ENCODE measurements around the gene ATP13A1. TPM values are rescaled to one million over a fixed set of nuclear protein-coding genes. Genes with fewer than 3 reads are reported as not detected.

The ATP13A1 gene
- total and polyA plus RNA-seq, 2 of the 8 experiments (the other 6 are each of a cell fraction or from before 2014, with no cell fraction given) = 33.0 to 64.2 TPM

DNA sequence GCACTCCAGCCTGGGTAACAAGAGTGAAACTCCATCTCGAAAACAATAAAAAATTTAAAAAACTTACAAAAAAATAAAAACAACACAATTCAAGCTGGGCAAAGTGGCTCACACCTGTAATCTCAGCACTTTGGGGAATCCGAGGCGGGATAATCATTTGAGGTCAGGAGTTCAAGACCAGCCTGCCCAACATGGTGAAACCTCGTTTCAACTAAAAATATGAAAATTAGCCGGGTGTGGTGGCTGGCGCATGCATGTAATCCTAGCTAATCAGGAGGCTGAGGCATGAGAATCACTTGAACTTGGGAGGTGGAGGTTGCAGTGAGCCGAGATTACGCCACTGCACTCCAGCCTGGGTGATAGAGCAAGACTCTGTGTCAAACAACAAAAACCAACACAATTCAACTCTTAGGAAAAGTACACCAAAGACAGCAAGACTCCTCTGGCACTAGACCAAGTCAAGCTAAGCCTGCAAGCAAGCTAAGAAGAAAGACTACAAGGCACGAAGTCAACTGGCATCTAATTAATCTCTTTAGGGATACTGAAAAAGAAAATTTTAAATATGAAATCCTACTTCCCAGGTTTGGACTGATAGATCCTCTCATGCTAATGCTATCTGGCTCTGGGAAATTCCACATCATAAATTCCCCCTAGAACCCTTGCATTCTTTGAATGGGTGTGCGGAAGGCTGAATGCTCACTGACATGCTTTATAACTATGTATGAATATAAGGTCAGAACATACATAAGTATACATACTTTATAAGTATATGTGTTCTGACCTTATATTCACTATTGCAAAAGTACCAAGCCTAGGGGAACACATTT is 52.9 kb downstream of the ATP13A1 start:
- H3K23ac ChIP-seq (ENCODE audit: insufficient read length) = no peak overlapping the region
- H3K36me3 ChIP-seq (ENCODE audit: control insufficient read depth in 2 of 4, insufficient read depth in 4 of 4, low read length in 3 of 4) = no peaks in the 10 kb centered on the region
- H2BK15ac ChIP-seq (ENCODE audit: low read length) = no peak overlapping the region
- H2AK5ac ChIP-seq (ENCODE audit: low read depth, low read length) = no peak overlapping the region
- H3K4me3 ChIP-seq (ENCODE audit: extremely low read depth in 1 of 4, insufficient read depth in 2 of 4, low read depth in 3 of 4, low read length in 4 of 4) = no peak overlapping the region
- no peaks in the 10 kb centered on the region for H3K9me3 ChIP-seq (ENCODE audit: insufficient read depth in 2 of 2, low read depth in 1 of 2, low read length in 1 of 2)
- TF ChIP-seq ATF2 (IDR thresholded peaks at IDR 0.05; ENCODE audit: low read length) (no peak), HDAC2 (IDR thresholded peaks at IDR 0.05; ENCODE audit: borderline replicate concordance in 1 of 2, low read depth in 2 of 2, low read length in 2 of 2) (no peak), TAF1 (IDR thresholded peaks at IDR 0.05; ENCODE audit: low read depth, low read length) (no peak), POU5F1 (IDR thresholded peaks at IDR 0.05; ENCODE audit: low read depth, low read length) (no peak), CHD1 (IDR thresholded peaks at IDR 0.05; ENCODE audit: low read depth, low read length) (no peak), GTF2F1 (IDR thresholded peaks at IDR 0.05; ENCODE audit: borderline replicate concordance, low read depth, low read length) (no peak), CTBP2 (IDR thresholded peaks at IDR 0.05; ENCODE audit: borderline replicate concordance, insufficient read depth, insufficient read length, low read length) (no peak), KDM5A (IDR thresholded peaks at IDR 0.05; ENCODE audit: low read length) (no peak)
- H3K27ac ChIP-seq (ENCODE audit: low read depth, low read length) = no peak overlapping the region
- H3K4me2 ChIP-seq (ENCODE audit: insufficient read depth in 1 of 2, low read depth in 2 of 2, low read length in 2 of 2) = no peak overlapping the region
- no peaks in the 10 kb centered on the region for H3K79me1 ChIP-seq (ENCODE audit: low read depth, low read length)
- H3K79me2 ChIP-seq (ENCODE audit: control insufficient read depth in 1 of 2, insufficient read depth in 2 of 2, low read length in 2 of 2) = no peaks in the 10 kb centered on the region
- H3K9ac ChIP-seq (replicated peaks in 1 of 4; ENCODE audit: extremely low read depth in 1 of 4, low read depth in 3 of 4, low read length in 3 of 4) = no peak overlapping the region
- H3K18ac ChIP-seq (ENCODE audit: extremely low read depth, low read length) = no peak overlapping the region
- no peak overlapping the region for H2BK5ac ChIP-seq (ENCODE audit: low read depth, low read length)
- no peak overlapping the region for H2BK120ac ChIP-seq (replicated peaks; ENCODE audit: low read depth, low read length)
- H2BK20ac ChIP-seq (ENCODE audit: low read length) = no peak overlapping the region
- CTCF ChIA-PET (ENCODE audit: partially characterized antibody) = interaction anchor here (0.9 to 1.4 kb wide), 2 partner anchors 33 to 56 kb away, joined by 3 to 5 read pairs; partner anchors contain the start of gene GMIP
- FAIRE-seq (no peak), DNase-seq (ENCODE audit: low read depth in 1 of 2, low spot score in 2 of 2) (no peak)
- H3K56ac ChIP-seq (replicated peaks; ENCODE audit: insufficient read length, low read depth, low read length) = no peak overlapping the region
- WGBS, 2 experiments (ENCODE audit: extremely low coverage in 1 of 2, insufficient coverage in 1 of 2, insufficient read length in 1 of 2, insufficient replicate concordance in 2 of 2, low coverage in 1 of 2, low lambda C conversion rate in 2 of 2, missing lambda C conversion rate in 1 of 2) = 92% methylated on average over 10 of the region's 10 CpGs; no CpG with 5 or more reads in 1 of the 2 experiments
- H3K27me3 ChIP-seq (replicated peaks in 1 of 4; ENCODE audit: control insufficient read depth in 3 of 4, extremely low read depth in 1 of 4, insufficient read depth in 3 of 4, low read length in 3 of 4) = no peaks in the 10 kb centered on the region
- no peaks in the 10 kb centered on the region for H4K20me1 ChIP-seq (replicated peaks in 1 of 2; ENCODE audit: control insufficient read depth in 1 of 2, insufficient read depth in 2 of 2, low read length in 2 of 2)
- H2AFZ ChIP-seq (ENCODE audit: low read length) = no peak overlapping the region
- H4K5ac ChIP-seq (ENCODE audit: insufficient read length, low read depth, low read length) = no peak overlapping the region
- H3K4ac ChIP-seq (replicated peaks; ENCODE audit: insufficient read length, low read depth, low read length) = no peak overlapping the region
- H2BK12ac ChIP-seq (ENCODE audit: low read depth, low read length) = no peak overlapping the region
- no peaks in the 10 kb centered on the region for H3K4me1 ChIP-seq (replicated peaks in 1 of 4; ENCODE audit: control insufficient read depth in 3 of 4, insufficient read depth in 4 of 4, low read length in 3 of 4)
- POLR2A ChIA-PET (ENCODE audit: partially characterized antibody) = interaction anchor here (0.6 to 1.7 kb wide), 2 partner anchors 18 to 30 kb away, joined by 3 read pairs; no protein-coding TSS in a partner anchor
- no peak overlapping the region for H3K14ac ChIP-seq (ENCODE audit: insufficient read length)
- no peak overlapping the region for H4K91ac ChIP-seq (replicated peaks; ENCODE audit: insufficient read length, low read length)
- no peak overlapping the region for H4K8ac ChIP-seq (ENCODE audit: extremely low read depth, insufficient read depth, low read length)
- H3K23me2 ChIP-seq (ENCODE audit: low read depth, low read length) = no peaks in the 10 kb centered on the region
